GM12878 (cell line): Measurements from ENCODE around the gene CCDC106.

ENCODE experiments used
- CTCF ChIP-seq, 3 experiments: IDR thresholded peaks in 2 of 3; conservative IDR thresholded peaks in 1 of 3; 2 replicates each; pipeline ENCODE4 v1.5.1; 2011; ENCODE audit warnings: low read depth in 3 of 3, low read length in 3 of 3, mild to moderate bottlenecking in 3 of 3, control low read depth in 2 of 3, moderate library complexity in 2 of 3, inconsistent platforms in 1 of 3, mixed read lengths in 1 of 3; ENCODE audit not compliant: control insufficient read depth in 2 of 3, insufficient read depth in 1 of 3; ENCODE audit errors: extremely low read depth in 1 of 3
- RCOR1 ChIP-seq: conservative IDR thresholded peaks from 2 replicates; pipeline ENCODE4 v1.6.1; 2012; ENCODE audit warnings: low read depth, low read length, improper control_type of control experiment

- TF ChIP-seq CTCF (IDR thresholded peaks at IDR 0.05 in 2 of 3, conservative IDR thresholded peaks at IDR 0.05 in 1 of 3; ENCODE audit: control insufficient read depth in 2 of 3, extremely low read depth in 1 of 3, insufficient read depth in 1 of 3, low read depth in 3 of 3, low read length in 3 of 3) (no peak), RCOR1 (no peak)
Observed at GRCh38 chr19:55620410-55621204, 27.4 kb upstream of the CCDC106 start.
